Measurements from ENCODE around the gene SHOC2.

Gene SHOC2
- total RNA-seq: 73.5 to 93.4 reads per million in 2 experiments

- peak; percentile 98 for DNase-seq (ENCODE audit: low read depth)
These were observed at the start of gene SHOC2 for GRCh38 chr10:110919349-110919931. Gene SHOC2 (plus strand): TSS chr10:110919604. CDS start chr10:110964359, 44,755 bp downstream.

GRCh38 chr10:110870823-110871297 is 48.5 kb upstream of the SHOC2 start:
- DNase-seq (ENCODE audit: low read depth): no peak

- DNase-seq (ENCODE audit: low read depth): peak; percentile 92
These were observed 47.9 kb upstream of the SHOC2 start, which contains the start of gene PDCD4 for GRCh38 chr10:110871298-110872084. Gene PDCD4 (plus strand): TSS chr10:110871928. CDS start chr10:110876028, 4,100 bp downstream.

GRCh38 chr10:110872145-110872983 is 47.0 kb upstream of the SHOC2 start:
- peak; percentile 87 for DNase-seq (ENCODE audit: low read depth)

- no peak for DNase-seq (ENCODE audit: low read depth)
These were observed 46.1 kb upstream of the SHOC2 start for GRCh38 chr10:110872984-110873923.

- no peak for DNase-seq (ENCODE audit: low read depth)
These were observed 45.5 kb upstream of the SHOC2 start for GRCh38 chr10:110873951-110874350.

GRCh38 chr10:110876000-110876399 is 43.4 kb upstream of the SHOC2 start:
- no peak for DNase-seq (ENCODE audit: low read depth)

- DNase-seq (ENCODE audit: low read depth): no peak
These were observed 42.6 kb upstream of the SHOC2 start for GRCh38 chr10:110876788-110877187.

GRCh38 chr10:110880012-110880411 is 39.4 kb upstream of the SHOC2 start:
- DNase-seq (ENCODE audit: low read depth): no peak

GRCh38 chr10:110881247-110881646 is 38.2 kb upstream of the SHOC2 start:
- no peak for DNase-seq (ENCODE audit: low read depth)

GRCh38 chr10:110881905-110882304 is 37.5 kb upstream of the SHOC2 start:
- no peak for DNase-seq (ENCODE audit: low read depth)

- no peak for DNase-seq (ENCODE audit: low read depth)
These were observed 35.5 kb upstream of the SHOC2 start for GRCh38 chr10:110883924-110884323.

- no peak for DNase-seq (ENCODE audit: low read depth)
These were observed 33.3 kb upstream of the SHOC2 start for GRCh38 chr10:110885932-110886674.

GRCh38 chr10:110887560-110887959 is 31.8 kb upstream of the SHOC2 start:
- no peak for DNase-seq (ENCODE audit: low read depth)

GRCh38 chr10:110892602-110893288 is 26.7 kb upstream of the SHOC2 start:
- no peak for DNase-seq (ENCODE audit: low read depth)

GRCh38 chr10:110893559-110894179 is 25.7 kb upstream of the SHOC2 start:
- DNase-seq (ENCODE audit: low read depth): no peak

GRCh38 chr10:110897184-110897583 is 22.2 kb upstream of the SHOC2 start:
- no peak for DNase-seq (ENCODE audit: low read depth)

GRCh38 chr10:110898391-110898790 is 21.0 kb upstream of the SHOC2 start:
- DNase-seq (ENCODE audit: low read depth): no peak

GRCh38 chr10:110900983-110901382 is 18.4 kb upstream of the SHOC2 start:
- DNase-seq (ENCODE audit: low read depth): no peak
